ENCODE measurements around the gene CYLD. TPM values are rescaled to one million over a fixed set of nuclear protein-coding genes. Genes with fewer than 3 reads are reported as not detected.
A peak's percentile ranks its signal among the peaks of the same experiment; 100 is the strongest.

CYLD gene
- total RNA-seq, 1 experiment from 2014 or later, result 58.0 TPM

GRCh38 chr16:50739031-50739430, 2.9 kb upstream of the CYLD start:
- DNase-seq (ENCODE audit: low read depth), result no peak

- no peak for DNase-seq (ENCODE audit: low read depth)
Observed at GRCh38 chr16:50740736-50741135, 1.1 kb upstream of the CYLD start.

DNA sequence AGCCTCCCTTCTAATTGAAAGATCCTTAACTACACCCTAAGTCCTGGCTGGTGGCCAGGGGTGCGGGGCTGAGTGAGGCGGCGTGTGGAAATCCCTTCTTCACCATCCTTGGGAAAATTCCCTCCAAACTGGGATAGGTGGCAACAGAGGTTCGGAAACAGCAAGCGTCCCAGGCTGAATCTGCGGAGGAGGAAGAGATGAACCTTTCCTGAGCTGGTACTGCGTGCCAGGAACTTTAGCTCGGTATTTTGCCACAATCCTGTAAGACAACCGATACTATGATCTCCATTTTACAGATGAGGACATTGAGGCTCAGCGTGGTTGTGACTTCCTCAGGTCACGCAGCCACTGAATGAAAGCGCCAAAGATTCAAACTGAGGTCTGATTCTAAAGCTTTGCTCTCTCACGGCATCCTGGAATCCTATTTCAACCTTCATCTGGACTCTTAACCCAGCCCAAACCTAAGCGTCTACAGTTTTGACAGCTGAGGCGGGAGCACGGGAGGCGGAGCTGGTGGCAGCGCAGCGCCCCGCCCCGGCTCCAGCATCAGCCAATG, 583 bp upstream of the CYLD start:
- DNase-seq (ENCODE audit: low read depth), result no peak

GRCh38 chr16:50742576-50743200, 802 bp downstream of the CYLD start:
- peak; percentile 58 for DNase-seq (ENCODE audit: low read depth)

- DNase-seq (ENCODE audit: low read depth), result no peak
Observed at GRCh38 chr16:50743581-50744225, 1.8 kb downstream of the CYLD start.

- peak; percentile 30 for DNase-seq (ENCODE audit: low read depth)
Observed at GRCh38 chr16:50744881-50745280, 3.0 kb downstream of the CYLD start.

DNA sequence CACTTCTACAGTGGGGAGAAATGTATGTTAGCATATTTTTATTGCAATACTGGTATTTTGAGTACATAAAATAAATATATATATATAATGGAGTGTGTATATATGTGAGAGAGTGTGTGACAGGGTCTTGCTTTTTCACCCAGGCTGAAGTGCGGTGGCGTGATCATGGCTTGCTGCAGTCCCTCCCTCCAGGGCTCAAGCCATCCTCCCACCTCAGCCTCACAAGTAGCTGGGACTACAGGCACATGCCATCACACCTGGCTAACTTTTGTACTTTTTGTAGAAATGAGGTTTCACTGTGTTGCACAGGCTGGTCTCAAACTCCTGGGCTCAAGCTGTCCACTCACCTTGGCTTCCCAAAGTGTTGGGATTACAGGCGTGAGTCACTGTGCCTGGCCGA, 4.1 kb downstream of the CYLD start:
- no peak for DNase-seq (ENCODE audit: low read depth)

- DNase-seq (ENCODE audit: low read depth), result no peak
Observed at GRCh38 chr16:50747207-50747956, 5.5 kb downstream of the CYLD start.

- no peak for DNase-seq (ENCODE audit: low read depth)
Observed at GRCh38 chr16:50751528-50751927, 9.6 kb downstream of the CYLD start.

DNA sequence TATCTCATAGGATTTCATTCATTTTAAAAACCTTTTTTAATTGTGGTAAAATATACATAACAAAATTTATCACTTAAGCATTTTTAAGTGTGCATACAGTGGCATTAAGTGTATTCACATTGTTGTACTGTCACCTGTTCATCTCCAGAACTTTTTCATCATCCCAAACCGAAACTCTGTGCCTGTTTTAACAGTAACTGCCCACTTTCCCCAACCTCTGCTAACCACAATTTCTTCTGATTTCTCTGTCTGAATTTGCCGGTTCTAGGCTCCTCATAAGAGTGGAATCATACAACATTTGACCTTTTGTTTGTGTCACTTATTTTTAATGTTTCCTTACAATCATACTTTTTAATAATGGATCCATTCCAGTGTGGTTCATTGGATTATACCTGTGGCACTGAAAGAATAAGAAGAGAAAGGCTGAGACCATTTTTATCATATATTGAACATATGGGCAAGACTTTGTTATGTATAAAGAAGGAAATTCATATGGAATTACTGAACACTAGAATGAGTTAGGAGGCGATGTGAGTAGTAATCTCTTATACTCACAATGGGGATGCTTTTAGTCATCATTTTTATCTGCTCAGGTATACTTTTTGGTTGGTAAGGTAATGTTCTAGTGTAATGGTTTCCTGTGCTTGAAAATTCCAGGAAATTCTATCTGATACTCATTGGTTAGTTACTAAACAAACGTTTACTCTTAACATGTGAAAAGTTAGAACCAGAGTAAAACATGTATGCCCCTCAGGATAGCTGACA, 10.8 kb downstream of the CYLD start:
- DNase-seq (ENCODE audit: low read depth), result no peak

DNA sequence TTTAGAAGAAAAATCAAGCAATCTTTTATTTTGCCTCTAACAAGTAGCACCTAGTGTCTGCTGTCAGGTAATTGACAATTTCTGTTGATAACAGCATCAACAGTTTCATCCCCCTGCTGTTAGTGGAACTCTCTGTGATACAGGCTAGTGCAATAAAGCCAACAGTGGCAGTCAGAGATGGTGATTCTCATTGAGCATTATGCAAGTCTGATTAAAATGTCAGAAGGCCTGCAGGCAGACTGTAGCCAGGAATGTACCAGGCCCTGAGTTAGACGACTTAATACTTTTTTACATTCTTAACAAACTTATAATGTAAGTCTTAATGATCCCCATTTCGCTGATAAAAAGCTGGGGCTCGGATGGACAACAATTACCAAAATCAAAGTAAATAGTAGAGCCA, 14.6 kb downstream of the CYLD start:
- DNase-seq (ENCODE audit: low read depth), result no peak

DNA sequence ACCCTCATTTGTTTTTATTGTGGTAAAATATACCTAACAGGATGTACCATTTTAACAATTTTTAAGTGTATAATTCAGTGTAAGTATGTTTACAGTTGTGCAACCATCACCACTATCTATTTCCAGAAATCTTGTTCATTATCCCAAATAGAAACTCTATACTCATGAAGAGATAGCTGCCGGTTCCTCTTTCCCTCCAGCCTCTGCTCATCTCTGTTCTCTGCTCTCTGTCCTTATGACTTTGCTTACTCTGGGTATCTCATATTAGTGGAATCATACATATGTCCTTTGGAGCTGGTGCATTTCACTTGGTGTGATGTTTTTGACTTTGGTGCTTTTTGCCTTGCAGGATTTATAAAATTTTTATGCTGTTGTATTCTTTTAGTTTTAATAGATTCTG, 19.4 kb downstream of the CYLD start:
- DNase-seq (ENCODE audit: low read depth), result no peak

GRCh38 chr16:50762241-50762640, 20.4 kb downstream of the CYLD start:
- DNase-seq (ENCODE audit: low read depth), result no peak

- DNase-seq (ENCODE audit: low read depth), result no peak
Observed at GRCh38 chr16:50763211-50763610, 21.3 kb downstream of the CYLD start.

DNA sequence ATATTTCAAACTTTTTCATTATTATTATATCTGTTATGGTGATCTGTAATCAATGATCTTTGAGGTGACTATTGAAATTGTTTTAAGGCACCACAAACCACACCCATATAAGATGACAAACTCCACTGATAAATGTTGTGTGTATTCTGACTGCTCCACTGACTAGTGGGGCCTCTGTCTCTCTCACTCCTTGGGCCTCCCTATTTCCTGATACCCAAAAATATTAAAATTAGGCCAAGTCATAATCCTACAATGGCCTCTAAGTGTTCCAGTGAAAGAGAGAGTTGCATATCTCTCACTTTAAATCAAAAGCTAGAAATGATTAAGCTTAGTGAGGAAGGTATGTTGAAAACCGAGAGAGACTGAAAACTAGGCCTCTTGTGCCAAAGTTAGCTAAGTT, 23.4 kb downstream of the CYLD start:
- DNase-seq (ENCODE audit: low read depth), result no peak

- DNase-seq (ENCODE audit: low read depth), result no peak
Observed at GRCh38 chr16:50765861-50766260, 24.0 kb downstream of the CYLD start.

DNA sequence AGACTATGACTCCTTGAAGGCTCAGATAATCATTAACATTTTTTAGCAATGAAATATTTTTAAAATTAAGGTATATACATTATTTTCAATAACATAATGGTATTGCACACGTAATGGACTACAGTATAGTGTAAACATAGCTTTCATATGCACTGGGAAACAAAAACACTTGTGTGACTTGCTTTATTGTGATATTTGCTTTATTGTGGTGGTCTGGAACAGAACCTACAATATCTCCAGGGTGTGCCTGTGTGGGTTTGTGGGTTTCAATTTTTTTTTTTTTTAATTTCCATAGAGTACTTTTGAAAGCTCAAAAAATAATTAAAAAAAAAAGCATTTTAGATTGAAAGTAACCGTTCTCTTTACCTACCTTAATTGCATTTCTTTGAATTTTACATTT, 25.3 kb downstream of the CYLD start:
- DNase-seq (ENCODE audit: low read depth), result no peak

DNA sequence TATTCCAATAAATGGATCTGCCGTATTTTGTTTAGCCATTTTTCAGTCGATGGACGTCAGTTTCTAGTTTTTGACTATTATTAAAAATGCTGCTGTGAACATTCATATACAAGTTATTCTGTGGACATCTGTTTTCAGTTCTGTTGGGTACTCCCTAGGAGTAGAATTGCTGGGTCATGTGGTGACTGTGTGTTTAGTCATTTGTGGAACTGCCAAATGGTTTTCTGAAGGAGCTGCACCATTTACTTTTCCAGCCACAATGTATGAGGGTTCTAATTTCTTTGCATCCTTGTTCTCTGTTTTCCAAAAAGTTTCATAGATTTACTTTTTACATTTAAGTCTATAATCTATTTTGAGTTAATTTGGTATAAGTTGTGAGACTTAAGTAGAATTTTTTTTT, 29.5 kb downstream of the CYLD start:
- peak; percentile 60 for DNase-seq (ENCODE audit: low read depth)

DNA sequence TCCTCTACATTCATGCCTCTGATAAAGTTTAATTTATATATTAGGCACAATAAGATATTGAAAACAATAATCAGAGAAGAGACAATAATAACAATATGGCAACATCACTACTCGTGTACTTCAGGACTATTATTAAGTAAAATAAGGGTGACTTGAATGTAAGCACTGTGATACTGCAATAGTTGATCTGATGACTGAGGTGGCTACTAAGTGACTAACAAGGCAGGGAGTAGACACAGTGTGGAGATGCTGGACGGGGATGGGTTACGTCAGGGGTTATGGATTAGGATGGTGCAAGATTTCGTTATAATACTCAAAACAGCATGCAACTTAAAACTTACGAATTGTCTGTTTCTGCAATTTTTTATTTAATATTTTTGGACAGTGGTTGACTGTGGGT, 32.5 kb downstream of the CYLD start:
- no peak for DNase-seq (ENCODE audit: low read depth)

GRCh38 chr16:50774960-50775359, 33.1 kb downstream of the CYLD start:
- no peak for DNase-seq (ENCODE audit: low read depth)

- DNase-seq (ENCODE audit: low read depth), result no peak
Observed at GRCh38 chr16:50776037-50776436, 34.2 kb downstream of the CYLD start.
